Activated CD4-positive, alpha-beta T cell treated with anti-CD3 and anti-CD28 coated beads, Interleukin-2, amount 10 ng/mL, durations not matched to agents 24 days and 14 days (primary cell): Measurements from ENCODE around the gene TTC36. TPM values are rescaled to one million over a fixed set of nuclear protein-coding genes. Genes with fewer than 3 reads are reported as not detected.
A peak's percentile ranks its signal among the peaks of the same experiment; 100 is the strongest.

Source experiments
- DNase-seq: peaks from one replicate; pipeline ENCODE4 v3.0.0; 2022
- H3K27ac Mint-ChIP-seq: one replicate; pipeline ENCODE4 v1.8.0; 2022; ENCODE audit warnings: mild to moderate bottlenecking, mixed read lengths
- H3K27me3 Mint-ChIP-seq: one replicate; pipeline ENCODE4 v1.8.0; 2022; ENCODE audit warnings: mixed read lengths
- H3K36me3 Mint-ChIP-seq: one replicate; pipeline ENCODE4 v1.8.0; 2022; ENCODE audit warnings: low read depth, mild to moderate bottlenecking, mixed read lengths
- H3K4me1 Mint-ChIP-seq: one replicate; pipeline ENCODE4 v1.8.0; 2021; ENCODE audit warnings: mixed read lengths
- H3K4me3 Mint-ChIP-seq: one replicate; pipeline ENCODE4 v1.8.0; 2022; ENCODE audit warnings: mild to moderate bottlenecking, moderate library complexity, mixed read lengths
- H3K9me3 Mint-ChIP-seq: one replicate; pipeline ENCODE4 v1.8.0; 2021; ENCODE audit warnings: mixed read lengths
- intact Hi-C: fragments of 100-400 bp; cut with micrococcal nuclease; formaldehyde crosslinking; loops from one replicate; pipeline ENCODE4 v1.15.1; 2023
- total RNA-seq: library from RNA; stranded (reverse); gene quantifications from 2 replicates; pipeline ENCODE4 v1.2.3, GENCODE V29; 2022

The TTC36 gene
- total RNA-seq, 1 donor from 2014 or later: 0.65 TPM

DNA sequence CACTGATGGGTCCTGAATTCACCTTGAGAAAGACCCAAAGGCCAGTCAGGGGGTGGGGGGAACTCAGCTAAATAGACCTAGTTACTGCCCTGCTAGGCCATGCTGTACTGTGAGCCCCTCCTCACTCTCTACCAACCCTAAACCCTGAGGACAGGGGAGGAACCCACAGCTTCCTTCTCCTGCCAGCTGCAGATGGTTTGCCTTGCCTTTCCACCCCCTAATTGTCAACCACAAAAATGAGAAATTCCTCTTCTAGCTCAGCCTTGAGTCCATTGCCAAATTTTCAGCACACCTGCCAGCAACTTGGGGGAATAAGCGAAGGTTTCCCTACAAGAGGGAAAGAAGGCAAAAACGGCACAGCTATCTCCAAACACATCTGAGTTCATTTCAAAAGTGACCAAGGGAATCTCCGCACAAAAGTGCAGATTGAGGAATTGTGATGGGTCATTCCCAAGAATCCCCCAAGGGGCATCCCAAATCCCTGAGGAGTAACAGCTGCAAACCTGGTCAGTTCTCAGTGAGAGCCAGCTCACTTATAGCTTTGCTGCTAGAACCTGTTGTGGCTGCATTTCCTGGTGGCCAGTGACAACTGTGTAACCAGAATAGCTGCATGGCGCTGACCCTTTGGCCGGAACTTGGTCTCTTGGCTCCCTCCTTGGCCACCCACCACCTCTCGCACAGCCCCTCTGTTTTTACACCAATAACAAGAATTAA is 2.4 kb upstream of the TTC36 start:
- intact Hi-C loops: no loop called here
- Mint-ChIP-seq H3K4me1 (peaks cover 12% of the 10 kb centered on the region), H3K27me3 (no peaks in the 10 kb centered on the region), H3K36me3 (peaks cover 42% of the 10 kb centered on the region), H3K9me3 (no peaks in the 10 kb centered on the region), H3K27ac (peak overlapping the region; percentile 25), H3K4me3 (no peak overlapping the region)
- DNase-seq: no peak

DNA sequence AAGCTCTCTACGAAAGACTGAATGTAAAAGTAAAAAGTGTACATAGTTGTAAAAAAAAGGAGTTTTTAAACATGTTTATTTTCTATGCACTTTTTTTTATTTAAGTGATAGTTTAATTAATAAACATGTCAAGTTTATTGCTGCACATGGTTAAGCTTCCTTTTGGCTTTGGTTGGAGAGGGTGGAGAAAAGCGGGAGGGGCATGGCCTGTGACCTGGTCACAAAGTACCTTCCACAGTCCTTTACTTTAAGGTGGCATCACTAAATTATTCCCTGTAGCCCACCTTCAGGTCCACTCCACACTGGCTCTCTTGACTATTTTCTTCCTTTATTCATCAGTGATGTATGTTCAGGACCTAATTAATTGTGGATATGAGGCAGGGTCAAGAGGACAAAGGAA is 586 bp upstream of the TTC36 start:
- H3K4me1 Mint-ChIP-seq: peaks cover 21% of the 10 kb centered on the region
- DNase-seq: no peak
- H3K27ac Mint-ChIP-seq: no peak overlapping the region
- H3K4me3 Mint-ChIP-seq: no peak overlapping the region
- no peaks in the 10 kb centered on the region for H3K9me3 Mint-ChIP-seq
- intact Hi-C loops: no loop called here
- peaks cover 27% of the 10 kb centered on the region for H3K36me3 Mint-ChIP-seq
- H3K27me3 Mint-ChIP-seq: no peaks in the 10 kb centered on the region

- intact Hi-C loops: no loop called here
- Mint-ChIP-seq H3K27ac (no peak overlapping the region), H3K4me3 (no peak overlapping the region), H3K9me3 (no peaks in the 10 kb centered on the region), H3K4me1 (peaks cover 24% of the 10 kb centered on the region), H3K36me3 (peaks cover 14% of the 10 kb centered on the region), H3K27me3 (no peaks in the 10 kb centered on the region)
- DNase-seq: no peak
Observed at GRCh38 chr11:118528511-118528910, 1.2 kb downstream of the TTC36 start.

DNA sequence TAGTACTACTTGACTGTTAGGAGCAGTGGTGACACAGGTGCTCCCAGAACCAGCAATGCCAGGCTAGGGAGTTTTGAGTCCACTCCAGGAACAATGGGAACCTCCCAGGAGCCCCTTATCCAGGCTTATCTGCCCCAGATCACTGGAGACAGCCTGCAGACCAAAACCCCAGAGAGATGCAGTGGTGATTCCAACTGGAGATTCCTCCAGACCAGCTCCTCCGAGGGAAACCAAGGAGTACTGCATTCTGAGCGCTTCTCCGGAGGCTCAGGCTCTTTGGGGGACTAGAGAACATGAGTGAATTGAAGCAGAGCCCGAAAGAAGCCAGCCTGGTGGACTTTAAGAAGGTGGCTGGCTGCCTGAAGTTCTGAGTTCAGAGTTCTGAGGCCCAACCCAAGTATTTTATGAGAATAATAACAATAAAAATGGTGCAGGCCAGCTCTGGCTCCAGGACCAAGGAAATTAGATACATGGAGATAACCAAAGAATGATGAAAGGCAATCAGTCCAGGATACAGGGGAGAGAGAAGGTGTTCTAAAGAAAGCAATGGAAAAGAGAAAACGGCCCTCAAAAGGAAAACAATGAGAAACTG is 2.4 kb downstream of the TTC36 start:
- no peak for DNase-seq
- Mint-ChIP-seq H3K4me3 (peak overlapping the region; percentile 84), H3K27ac (peak overlapping the region; percentile 20), H3K36me3 (peaks cover 7% of the 10 kb centered on the region), H3K9me3 (no peaks in the 10 kb centered on the region), H3K27me3 (no peaks in the 10 kb centered on the region), H3K4me1 (peaks cover 24% of the 10 kb centered on the region)
- intact Hi-C loops: loop anchor here (1.0 kb wide), 1 partner anchor 37 kb away; no protein-coding TSS in a partner anchor

- intact Hi-C loops: loop anchor here (1.0 kb wide), 1 partner anchor 36 kb away; no protein-coding TSS in a partner anchor
- Mint-ChIP-seq H3K4me3 (peak overlapping the region; percentile 84), H3K4me1 (peaks cover 24% of the 10 kb centered on the region), H3K27me3 (no peaks in the 10 kb centered on the region), H3K36me3 (peaks cover 3% of the 10 kb centered on the region), H3K9me3 (no peaks in the 10 kb centered on the region), H3K27ac (peak overlapping the region; percentile 20)
- no peak for DNase-seq
Observed at GRCh38 chr11:118530180-118530682, 3.0 kb downstream of the TTC36 start.

GRCh38 chr11:118530683-118531596 is 3.7 kb downstream of the TTC36 start, which contains the start of gene TMEM25:
Gene TMEM25, plus strand, starts transcription at chr11:118531192. Its CDS starts 610 bp downstream, at chr11:118531802.
- peak within 1 kb of the TSS; percentile 84 for H3K4me3 Mint-ChIP-seq
- intact Hi-C loops: loop anchor here (1.0 kb wide), 1 partner anchor 35 kb away; no protein-coding TSS in a partner anchor
- H3K4me1 Mint-ChIP-seq: peaks cover 24% of the 10 kb centered on the region
- DNase-seq: peak; percentile 94
- H3K36me3 Mint-ChIP-seq: peaks cover 3% of the 10 kb centered on the region
- H3K27ac Mint-ChIP-seq: peak within 1 kb of the TSS; percentile 59
- no peaks in the 10 kb centered on the region for H3K9me3 Mint-ChIP-seq
- H3K27me3 Mint-ChIP-seq: no peaks in the 10 kb centered on the region

GRCh38 chr11:118531597-118532084 is 4.4 kb downstream of the TTC36 start:
- DNase-seq: no peak
- H3K4me1 Mint-ChIP-seq: peaks cover 24% of the 10 kb centered on the region
- intact Hi-C loops: no loop called here
- peak overlapping the region; percentile 59 for H3K27ac Mint-ChIP-seq
- H3K36me3 Mint-ChIP-seq: peaks cover 3% of the 10 kb centered on the region
- no peaks in the 10 kb centered on the region for H3K27me3 Mint-ChIP-seq
- H3K9me3 Mint-ChIP-seq: no peaks in the 10 kb centered on the region
- peak overlapping the region; percentile 84 for H3K4me3 Mint-ChIP-seq

DNA sequence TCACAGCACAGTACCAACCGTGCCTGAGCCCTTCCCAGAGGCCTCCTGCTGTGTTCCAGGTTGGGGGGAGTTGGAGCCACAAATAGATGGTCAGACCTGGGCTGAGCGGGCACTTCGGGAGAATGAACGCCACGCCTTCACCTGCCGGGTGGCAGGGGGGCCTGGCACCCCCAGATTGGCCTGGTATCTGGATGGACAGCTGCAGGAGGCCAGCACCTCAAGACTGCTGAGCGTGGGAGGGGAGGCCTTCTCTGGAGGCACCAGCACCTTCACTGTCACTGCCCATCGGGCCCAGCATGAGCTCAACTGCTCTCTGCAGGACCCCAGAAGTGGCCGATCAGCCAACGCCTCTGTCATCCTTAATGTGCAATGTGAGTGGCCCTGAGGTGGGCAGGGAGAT is 4.8 kb downstream of the TTC36 start:
- Mint-ChIP-seq H3K4me1 (peaks cover 24% of the 10 kb centered on the region), H3K9me3 (no peaks in the 10 kb centered on the region), H3K4me3 (peak overlapping the region; percentile 84), H3K27me3 (no peaks in the 10 kb centered on the region), H3K27ac (peak overlapping the region; percentile 59), H3K36me3 (peaks cover 3% of the 10 kb centered on the region)
- intact Hi-C loops: no loop called here
- no peak for DNase-seq

DNA sequence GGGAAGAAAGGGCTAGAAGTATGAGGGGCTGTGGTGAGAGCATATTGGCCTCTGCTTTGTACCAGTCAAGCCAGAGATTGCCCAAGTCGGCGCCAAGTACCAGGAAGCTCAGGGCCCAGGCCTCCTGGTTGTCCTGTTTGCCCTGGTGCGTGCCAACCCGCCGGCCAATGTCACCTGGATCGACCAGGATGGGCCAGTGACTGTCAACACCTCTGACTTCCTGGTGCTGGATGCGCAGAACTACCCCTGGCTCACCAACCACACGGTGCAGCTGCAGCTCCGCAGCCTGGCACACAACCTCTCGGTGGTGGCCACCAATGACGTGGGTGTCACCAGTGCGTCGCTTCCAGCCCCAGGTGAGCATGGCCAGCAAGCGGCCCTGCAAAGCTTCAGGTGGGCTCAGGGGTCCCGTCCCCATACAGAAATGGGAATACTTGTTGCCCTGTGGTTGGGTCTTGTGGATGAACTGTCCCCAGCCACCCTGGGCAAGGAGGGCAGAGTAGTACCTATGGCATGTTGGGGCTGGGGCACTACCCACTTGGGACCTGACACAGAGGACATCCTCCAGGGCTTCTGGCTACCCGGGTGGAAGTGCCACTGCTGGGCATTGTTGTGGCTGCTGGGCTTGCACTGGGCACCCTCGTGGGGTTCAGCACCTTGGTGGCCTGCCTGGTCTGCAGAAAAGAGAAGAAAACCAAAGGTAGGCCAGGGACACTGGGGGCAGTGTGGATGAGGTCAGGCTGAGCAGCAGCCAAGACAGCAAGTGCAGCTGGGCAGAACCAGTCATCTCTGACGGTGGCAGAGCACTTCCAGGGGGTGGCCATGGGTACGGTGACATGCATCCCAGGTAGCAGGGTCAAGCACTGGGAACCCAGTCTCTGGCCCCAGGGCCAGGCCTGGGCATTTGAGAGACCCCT is 5.8 kb downstream of the TTC36 start:
- Mint-ChIP-seq H3K36me3 (no peaks in the 10 kb centered on the region), H3K9me3 (no peaks in the 10 kb centered on the region), H3K4me1 (peaks cover 24% of the 10 kb centered on the region), H3K27ac (no peak overlapping the region), H3K27me3 (no peaks in the 10 kb centered on the region), H3K4me3 (no peak overlapping the region)
- intact Hi-C loops: no loop called here
- DNase-seq: no peak

- H3K27me3 Mint-ChIP-seq: no peaks in the 10 kb centered on the region
- H3K9me3 Mint-ChIP-seq: no peaks in the 10 kb centered on the region
- peaks cover 21% of the 10 kb centered on the region for H3K4me1 Mint-ChIP-seq
- intact Hi-C loops: no loop called here
- no peak for DNase-seq
- H3K36me3 Mint-ChIP-seq: no peaks in the 10 kb centered on the region
- H3K27ac Mint-ChIP-seq: no peak overlapping the region
- no peak overlapping the region for H3K4me3 Mint-ChIP-seq
Observed at GRCh38 chr11:118533769-118534729, 6.8 kb downstream of the TTC36 start.

DNA sequence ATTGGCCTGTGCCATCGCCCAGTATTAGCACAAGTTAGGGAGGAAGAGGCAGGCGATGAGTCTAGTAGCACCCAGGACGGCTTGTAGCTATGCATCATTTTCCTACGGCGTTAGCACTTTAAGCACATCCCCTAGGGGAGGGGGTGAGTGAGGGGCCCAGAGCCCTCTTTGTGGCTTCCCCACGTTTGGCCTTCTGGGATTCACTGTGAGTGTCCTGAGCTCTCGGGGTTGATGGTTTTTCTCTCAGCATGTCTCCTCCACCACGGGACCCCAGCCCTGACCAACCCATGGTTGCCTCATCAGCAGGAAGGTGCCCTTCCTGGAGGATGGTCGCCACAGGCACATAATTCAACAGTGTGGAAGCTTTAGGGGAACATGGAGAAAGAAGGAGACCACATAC is 8.0 kb downstream of the TTC36 start:
- no peaks in the 10 kb centered on the region for H3K27me3 Mint-ChIP-seq

GRCh38 chr11:118536726-118537125 is 9.5 kb downstream of the TTC36 start:
- Mint-ChIP-seq H3K27me3 (no peaks in the 10 kb centered on the region), H3K9me3 (no peaks in the 10 kb centered on the region), H3K27ac (no peak overlapping the region), H3K36me3 (no peaks in the 10 kb centered on the region), H3K4me3 (no peak overlapping the region), H3K4me1 (peaks cover 3% of the 10 kb centered on the region)
- intact Hi-C loops: no loop called here
- no peak for DNase-seq

More for the DNA sequence above, 8.0 kb downstream of the TTC36 start:
- intact Hi-C loops: no loop called here
- DNase-seq: no peak
- Mint-ChIP-seq H3K27ac (no peak overlapping the region), H3K4me3 (no peak overlapping the region), H3K36me3 (no peaks in the 10 kb centered on the region), H3K4me1 (peaks cover 9% of the 10 kb centered on the region), H3K9me3 (no peaks in the 10 kb centered on the region)
